ENCODE data around the gene ACD.

GRCh38 chr16:67651847-67652246 lies 8.2 kb downstream of the ACD start:
- TF ChIP-seq CTCF (IDR thresholded peaks at IDR 0.05 in 8 of 11, conservative IDR thresholded peaks at IDR 0.05 in 3 of 11) (no peak), POLR2A (IDR thresholded peaks at IDR 0.05) (no peak), POLR2AphosphoS5 (IDR thresholded peaks at IDR 0.05) (no peak)

Data from spleen (tissue), 7 donors.